Superior temporal gyrus (tissue), 1 donor: ENCODE data around the gene CHAC1.
A peak's percentile ranks its signal among the peaks of the same experiment; 100 is the strongest.

Experiments
- DNase-seq: peaks from one replicate; pipeline ENCODE4 v3.0.0-alpha.2; 2016; ENCODE audit errors: extremely low spot score

Gene CHAC1

DNA sequence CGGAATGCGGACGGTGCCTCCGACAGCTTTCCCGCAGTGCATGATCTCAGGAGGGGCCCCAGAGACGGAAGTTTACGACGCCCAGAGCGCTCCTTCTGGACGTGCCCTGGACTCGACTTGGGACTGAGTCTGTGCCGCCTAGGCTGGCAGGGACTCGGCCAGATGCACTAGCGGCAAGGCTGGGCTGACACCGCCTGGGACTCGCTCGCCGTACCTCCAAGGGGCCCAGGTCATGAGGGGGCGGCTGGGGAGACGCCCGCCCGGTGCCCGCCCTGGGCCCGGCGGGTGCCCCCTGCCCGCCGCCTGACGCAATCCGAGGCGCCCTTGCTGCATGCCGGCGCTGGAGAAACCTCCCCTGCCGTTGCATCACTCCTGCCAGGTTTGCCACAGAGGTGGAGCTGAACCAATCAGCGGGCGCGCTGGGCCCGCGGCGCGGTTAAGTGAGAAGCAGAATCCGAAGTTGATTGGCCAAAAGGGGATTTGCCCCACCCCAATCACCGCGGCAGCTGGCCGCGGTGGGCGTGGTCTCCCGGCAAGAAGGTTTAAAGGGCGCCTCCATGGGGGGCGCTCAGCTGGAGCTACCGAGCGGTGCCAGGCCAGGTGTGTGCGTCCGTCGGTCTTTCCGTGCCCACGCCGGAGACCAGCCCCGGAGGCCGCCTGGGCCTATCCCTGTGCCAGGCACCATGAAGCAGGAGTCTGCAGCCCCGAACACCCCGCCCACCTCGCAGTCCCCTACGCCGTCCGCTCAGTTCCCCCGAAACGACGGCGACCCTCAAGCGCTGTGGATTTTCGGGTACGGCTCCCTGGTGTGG lies at the start of gene CHAC1:
Gene CHAC1, plus strand, starts transcription at position 571 of the 812 bp plus-strand sequence. Its CDS starts 113 bp downstream, at position 684.
- peak; percentile 90 for DNase-seq

DNA sequence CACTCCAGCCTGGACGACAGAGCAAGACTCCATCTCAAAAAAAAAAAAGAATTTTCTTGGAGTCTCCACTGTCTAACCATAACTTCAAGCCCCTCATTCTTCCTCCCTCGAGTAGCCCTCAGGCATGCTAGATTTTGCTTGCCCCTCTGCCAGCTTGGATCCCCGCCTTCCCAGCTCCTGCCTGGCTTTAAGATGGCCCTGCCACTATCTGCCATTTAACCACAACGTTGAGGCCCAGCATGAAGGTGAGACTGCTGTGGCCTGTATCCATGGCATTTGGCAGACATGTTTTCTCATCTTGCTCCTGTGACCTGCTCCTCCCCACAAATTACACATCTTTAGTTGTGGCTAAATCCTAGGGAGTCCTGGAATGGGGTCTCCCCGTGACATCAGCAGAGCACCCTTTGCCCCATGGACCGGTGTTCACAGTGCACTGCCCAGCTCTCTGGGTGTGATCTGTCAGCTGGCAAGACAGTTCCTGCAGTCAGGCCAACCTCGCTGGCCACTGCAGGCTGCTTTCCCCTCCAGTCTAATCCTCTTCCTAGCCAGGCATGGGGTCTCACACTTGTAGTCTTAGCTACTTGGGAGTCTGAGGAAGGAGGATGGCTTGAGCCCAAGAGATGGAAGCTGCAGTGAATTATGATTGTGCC lies 48.6 kb upstream of the CHAC1 start:
- DNase-seq = no peak

- DNase-seq = peak; percentile 40
These were observed 46.9 kb upstream of the CHAC1 start for GRCh38 chr15:40906091-40906990.

DNA sequence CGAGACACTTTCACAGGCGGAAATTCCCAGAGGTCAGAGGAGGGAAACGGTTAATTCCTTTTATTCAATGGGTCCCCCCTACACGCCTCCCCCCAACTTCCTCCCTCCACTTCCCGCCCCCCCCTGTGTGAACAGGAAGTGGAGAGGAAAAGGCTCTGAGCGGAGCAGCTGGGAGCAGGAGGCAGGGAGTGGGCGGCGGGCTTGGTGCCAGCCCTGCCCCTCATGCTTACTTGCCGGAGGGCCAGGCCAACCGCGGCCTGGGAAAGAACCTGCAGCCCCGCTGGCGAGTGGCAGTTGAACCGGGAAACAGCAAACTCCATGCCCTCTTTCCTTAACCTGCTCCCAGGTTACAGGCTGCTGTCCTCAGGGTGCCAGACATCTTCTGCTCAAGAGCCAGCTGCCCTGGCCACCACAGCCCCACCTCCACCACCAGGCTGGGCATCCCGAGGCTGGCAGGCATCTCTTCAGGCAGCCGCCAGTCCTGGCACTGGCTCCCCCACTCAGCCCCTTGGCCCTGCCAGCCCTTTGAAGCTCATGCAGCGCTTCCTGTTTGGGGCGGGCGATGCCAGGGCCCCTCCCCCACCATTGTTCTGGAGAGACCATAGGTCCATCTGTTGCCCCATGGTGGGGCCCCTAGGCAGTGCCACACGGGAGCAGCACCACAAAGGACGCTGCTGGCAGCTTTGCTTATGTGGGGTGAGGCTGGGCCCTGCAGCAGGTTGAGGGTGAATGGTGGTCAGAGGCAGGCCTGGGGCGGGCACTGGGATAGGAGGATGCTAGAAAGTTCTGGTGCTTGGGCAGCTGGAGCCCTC lies 46.1 kb upstream of the CHAC1 start:
- no peak for DNase-seq

DNA sequence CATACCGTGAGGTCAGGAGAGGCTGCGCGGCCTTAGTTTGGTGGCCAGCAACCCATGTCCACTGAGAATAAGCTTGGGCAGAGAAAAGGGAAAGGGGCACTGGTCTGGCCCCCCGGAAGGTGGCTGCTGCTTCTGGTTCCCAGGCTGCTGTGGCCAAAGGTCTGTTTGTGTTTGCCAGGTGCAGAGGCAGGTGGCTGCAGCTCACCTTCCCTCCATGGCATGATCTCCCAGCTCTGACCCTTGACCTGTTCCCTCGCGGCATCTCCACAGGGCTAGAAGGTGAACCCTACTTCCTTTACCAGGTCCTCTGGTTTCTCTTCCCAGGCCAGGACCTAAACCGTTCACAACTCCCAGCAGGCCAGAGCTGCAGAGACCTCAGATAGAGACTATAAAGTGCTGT lies 45.2 kb upstream of the CHAC1 start:
- DNase-seq = no peak

DNA sequence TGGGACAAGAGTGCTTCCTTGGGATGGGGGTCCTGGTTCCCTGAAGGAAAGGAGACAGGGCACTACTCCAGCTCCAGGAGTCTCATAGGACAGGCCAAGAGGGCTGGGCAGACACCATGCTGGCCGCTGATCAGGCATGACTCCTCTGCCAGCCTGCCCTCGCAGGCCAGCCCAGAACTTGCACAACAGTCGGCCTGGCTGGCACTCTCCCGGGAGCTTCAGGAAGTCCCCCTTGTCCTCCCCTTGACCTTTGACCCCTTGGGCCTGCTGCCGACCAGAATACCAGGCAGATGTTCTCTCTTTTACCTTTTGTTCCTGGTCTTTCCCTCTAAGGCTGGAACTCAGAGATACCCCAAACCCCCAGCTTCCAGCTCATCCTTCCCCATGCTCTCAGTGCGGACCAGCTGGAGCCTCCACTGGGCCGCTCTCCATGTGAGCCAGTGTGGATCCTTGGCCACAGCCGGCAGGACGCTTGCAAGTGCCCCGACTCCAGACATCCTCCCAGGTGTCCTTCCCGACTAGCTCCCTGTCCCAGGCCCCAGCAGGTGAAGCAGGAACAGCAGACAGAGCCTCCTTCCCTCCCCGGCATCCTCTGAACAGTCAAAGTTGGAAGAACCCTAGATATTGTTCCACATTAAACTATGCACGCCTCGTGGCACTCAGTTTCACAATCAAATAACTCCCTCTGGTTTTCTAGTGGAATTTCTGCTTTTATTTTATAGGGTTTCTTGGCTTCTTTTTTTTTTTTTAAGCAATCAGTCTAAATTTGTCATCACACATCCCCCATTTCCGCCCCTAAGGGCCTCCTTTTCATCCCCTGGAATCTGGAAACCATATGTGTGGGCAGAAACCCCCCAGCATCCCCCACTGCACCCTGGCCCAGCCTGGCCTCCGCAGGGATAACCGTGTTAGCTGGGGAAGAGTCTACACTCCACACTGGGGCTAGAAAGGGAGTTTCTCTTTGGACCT lies 43.3 kb upstream of the CHAC1 start:
- DNase-seq = no peak

DNA sequence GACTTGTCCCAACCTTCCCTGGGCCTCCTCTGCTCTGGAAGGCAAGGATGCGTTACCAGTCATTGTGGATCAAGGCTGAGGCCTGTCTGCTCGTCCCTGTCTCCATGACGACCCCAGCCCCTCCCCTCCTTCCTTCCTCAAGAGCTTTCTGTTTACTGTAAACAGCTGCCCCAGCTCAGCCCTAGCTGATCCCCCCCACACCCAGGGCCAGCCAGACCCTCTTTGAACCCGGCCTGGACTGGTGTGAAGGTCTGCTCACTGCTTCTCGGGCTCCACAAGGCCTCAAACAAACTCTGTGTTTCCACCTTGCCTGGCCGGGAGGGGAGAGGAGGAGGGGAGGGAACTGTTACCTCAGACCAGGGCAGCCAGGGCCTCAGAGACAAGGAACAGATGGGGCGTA lies 42.1 kb upstream of the CHAC1 start:
- DNase-seq = no peak

GRCh38 chr15:40911693-40912092 lies 41.6 kb upstream of the CHAC1 start:
- DNase-seq = no peak

- no peak for DNase-seq
These were observed 40.8 kb upstream of the CHAC1 start for GRCh38 chr15:40912478-40912877.

- DNase-seq = no peak
These were observed 39.3 kb upstream of the CHAC1 start for GRCh38 chr15:40914013-40914412.

- no peak for DNase-seq
These were observed 38.8 kb upstream of the CHAC1 start for GRCh38 chr15:40914486-40914885.

DNA sequence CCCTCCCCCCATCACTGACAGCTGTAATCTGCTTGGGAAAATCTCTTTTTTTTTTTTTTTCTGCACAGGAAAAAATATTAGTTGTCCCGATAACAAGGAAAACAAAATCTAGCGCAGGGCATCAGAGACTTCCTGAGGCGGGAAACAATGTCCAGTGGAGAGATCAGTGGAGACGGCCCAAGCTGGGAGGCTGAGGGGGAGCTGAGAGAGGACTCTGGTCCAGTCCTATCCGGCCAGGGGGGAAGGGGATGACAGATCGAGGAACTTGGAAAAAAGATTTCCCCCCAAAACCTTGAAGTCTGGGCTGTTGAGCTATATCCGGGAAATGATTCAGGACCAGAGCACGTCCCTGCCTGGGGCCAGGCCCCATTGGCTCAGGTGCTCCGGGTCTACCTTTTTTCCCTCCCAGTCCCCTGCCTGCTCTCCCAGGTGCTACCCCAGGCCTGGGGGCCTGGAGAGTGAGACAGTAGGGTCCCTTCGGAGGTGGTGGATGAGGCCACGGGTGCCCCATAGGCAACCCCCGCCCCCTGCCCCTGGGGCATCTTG lies 38.1 kb upstream of the CHAC1 start:
- DNase-seq = no peak

DNA sequence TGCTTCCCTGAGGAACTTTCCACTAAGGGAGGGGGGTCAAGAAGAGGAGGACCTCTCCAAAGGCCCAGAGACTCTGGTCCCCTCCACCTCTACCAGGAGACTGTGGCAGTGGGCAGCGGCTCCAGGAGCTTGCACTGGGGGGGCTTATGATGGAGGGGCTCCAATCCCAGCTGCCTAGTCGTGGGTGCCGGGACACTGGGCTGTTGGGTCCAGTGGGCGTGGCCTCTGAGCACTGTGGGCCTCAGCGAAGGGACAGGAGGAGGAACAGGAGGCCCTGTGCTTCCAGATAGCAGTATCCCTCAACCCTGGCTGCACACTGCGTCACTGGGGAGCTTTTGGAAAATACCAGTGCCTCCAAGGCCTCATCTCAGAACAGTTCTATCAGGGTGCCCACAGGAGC lies 37.6 kb upstream of the CHAC1 start:
- DNase-seq = no peak

DNA sequence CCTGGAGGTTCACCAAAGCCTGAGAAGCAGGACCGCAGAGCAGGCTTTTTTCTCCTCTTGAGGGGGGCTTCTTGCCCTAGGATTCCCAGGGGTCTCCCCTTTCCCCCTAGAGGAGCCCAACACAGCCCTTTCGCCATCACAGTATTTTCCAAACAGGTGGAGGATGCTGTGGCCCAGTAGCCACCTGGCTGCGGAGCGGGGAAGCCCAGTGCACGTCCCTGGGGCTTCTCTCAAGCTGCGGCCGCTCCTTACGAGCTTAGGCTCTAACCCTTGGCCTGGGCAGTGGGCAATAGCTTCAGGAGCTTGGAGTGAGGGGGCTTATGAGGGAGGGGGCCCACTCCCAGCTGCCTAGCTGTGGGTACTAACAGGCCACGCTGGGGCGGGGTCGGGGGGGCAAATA lies 35.7 kb upstream of the CHAC1 start:
- no peak for DNase-seq

GRCh38 chr15:40918146-40918798 lies 35.0 kb upstream of the CHAC1 start:
- no peak for DNase-seq

DNA sequence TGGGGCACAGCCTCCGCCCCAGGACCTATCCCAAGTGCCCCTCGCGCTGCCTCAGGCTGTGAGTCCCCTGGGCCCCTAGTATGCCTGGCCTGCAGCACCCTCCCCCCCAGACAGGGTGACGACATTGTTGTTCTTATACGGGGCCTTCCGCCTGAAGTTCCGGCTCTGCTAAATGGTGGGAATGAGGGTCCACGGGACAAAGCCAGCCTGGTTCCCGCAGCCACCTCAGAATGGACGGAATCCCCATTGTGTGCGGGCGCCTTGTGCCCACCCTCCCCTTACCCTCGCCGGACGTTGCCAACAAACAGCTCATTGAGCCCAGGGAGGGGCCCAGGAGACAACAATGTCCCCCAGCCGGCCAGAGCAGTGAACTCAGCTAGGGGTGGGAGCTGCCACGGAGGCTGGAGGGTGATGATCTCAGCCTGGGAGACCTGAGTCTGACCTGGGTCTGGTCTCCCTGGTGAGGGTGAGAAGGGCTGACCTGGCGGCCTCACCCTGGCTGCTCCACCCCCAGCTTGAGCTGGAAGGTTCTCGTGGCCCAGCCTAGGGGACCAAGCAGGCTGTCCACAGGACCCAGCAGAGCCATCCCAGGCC lies 34.4 kb upstream of the CHAC1 start:
- no peak for DNase-seq

- no peak for DNase-seq
These were observed 31.2 kb upstream of the CHAC1 start for GRCh38 chr15:40921949-40922607.

DNA sequence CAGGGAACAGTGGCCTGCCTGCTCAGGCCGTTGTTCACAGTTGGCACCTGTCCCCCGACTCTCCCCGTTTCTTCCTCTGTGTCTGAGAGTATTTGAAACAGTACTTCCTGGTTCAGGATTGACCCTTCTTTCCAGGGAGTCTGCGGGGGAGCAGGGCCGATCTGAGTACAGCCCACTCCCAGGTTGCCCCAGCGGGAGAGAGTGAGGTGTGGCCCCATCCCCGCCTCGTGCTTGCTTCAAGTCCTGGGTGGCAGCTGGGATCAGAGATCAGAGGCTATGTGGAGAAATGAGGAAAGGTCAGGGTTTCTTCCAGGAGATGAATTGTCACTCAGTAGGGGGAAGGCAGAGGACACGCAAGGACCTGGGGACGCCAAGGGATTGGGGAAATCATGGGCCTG lies 30.7 kb upstream of the CHAC1 start:
- no peak for DNase-seq

DNA sequence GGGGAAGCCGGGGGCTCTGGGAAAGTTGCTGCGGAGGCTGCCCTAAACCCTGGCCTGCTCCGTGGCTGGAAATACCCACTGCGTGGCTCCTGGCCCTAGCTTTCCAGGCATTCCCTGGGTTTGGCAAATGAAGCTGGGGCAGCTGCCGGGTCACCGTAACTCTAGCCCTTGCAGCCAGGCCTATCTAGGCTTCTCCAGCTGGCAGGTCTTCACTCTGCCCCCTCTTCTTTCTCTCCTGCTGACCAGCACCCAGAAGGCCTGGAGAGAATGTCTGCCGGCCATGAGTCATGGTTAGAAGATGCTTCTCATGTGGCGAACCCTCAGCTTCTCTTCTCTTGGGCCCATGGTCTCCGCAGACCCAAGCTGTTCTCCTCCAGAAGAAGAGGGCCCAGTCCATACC lies 29.7 kb upstream of the CHAC1 start:
- no peak for DNase-seq
